Endothelial cell of umbilical vein (primary cell): ENCODE measurements around the gene LPP. TPM values are rescaled to one million over a fixed set of nuclear protein-coding genes. Genes with fewer than 3 reads are reported as not detected.

ENCODE experiments used
- BruUV-seq: library from RNA; stranded (reverse); fragments of 400-500 nt; replicated peaks from 2 replicates; lab custom pipeline; 2021; lab: Mats Ljungman, UMichigan
- CTCF ChIA-PET: fragments of 300-600, 350-600 bp; sonication (Branson Sonifier 250); formaldehyde crosslinking; loops from one replicate; lab custom pipeline; 2021; ENCODE audit warnings: antibody characterized with exemption, inconsistent platforms; lab: Charles Lee
- POLR2A ChIA-PET: fragments of 300-600, 350-600 bp; sonication (Branson Sonifier 250); formaldehyde crosslinking; loops from one replicate; lab custom pipeline; 2021; ENCODE audit warnings: antibody characterized with exemption, inconsistent platforms; lab: Charles Lee
- DNase-seq: peaks from one replicate; pipeline ENCODE4 v3.0.0-alpha.2; 2011; ENCODE audit warnings: low read depth, low spot score
- FAIRE-seq: peaks from 2 replicates; lab custom pipeline; 2011; peaks lifted over from hg19 to GRCh38; lab: Jason Lieb, UNC
- H2AFZ ChIP-seq: 2 replicates; pipeline ENCODE4 v1.6.0; 2012; ENCODE audit warnings: low read depth, low read length, control low read depth, inconsistent platforms
- H3K27ac ChIP-seq: 2 replicates; pipeline ENCODE4 v1.5.1; 2011; ENCODE audit warnings: low read depth, mild to moderate bottlenecking, control low read depth, low read length, moderate library complexity; ENCODE audit not compliant: insufficient read depth
- H3K27me3 ChIP-seq, 2 experiments: 2 replicates each; pipeline versions ENCODE4 v1.6.0 to v1.6.1; 2011; ENCODE audit warnings: low read length in 2 of 2, mixed read lengths in 1 of 2; ENCODE audit not compliant: control insufficient read depth in 2 of 2, insufficient read depth in 2 of 2
- H3K36me3 ChIP-seq, 2 experiments: 2 replicates in 1 of 2; 3 replicates in 1 of 2; pipeline ENCODE4 v1.5.1; 2011; ENCODE audit warnings: low read length in 2 of 2, mild to moderate bottlenecking in 1 of 2, moderate library complexity in 1 of 2; ENCODE audit not compliant: control insufficient read depth in 2 of 2, insufficient read depth in 2 of 2; ENCODE audit errors: extremely low read depth in 1 of 2
- H3K4me1 ChIP-seq: 3 replicates; pipeline ENCODE4 v1.5.1; 2011; ENCODE audit warnings: mild to moderate bottlenecking, low read length; ENCODE audit not compliant: control insufficient read depth, insufficient read depth; ENCODE audit errors: extremely low read depth
- H3K4me2 ChIP-seq: 2 replicates; pipeline ENCODE4 v1.6.1; 2011; ENCODE audit warnings: low read length, control low read depth, mixed read lengths; ENCODE audit not compliant: insufficient read depth
- H3K4me3 ChIP-seq, 3 experiments: fragments of 200-600 bp in 1 of 3; sonication (generic), shearing (Covaris generic) in 1 of 3; replicated peaks in 1 of 3; 2 replicates each; pipeline ENCODE4 v1.5.1; 2011 to 2016; ENCODE audit warnings: control low read depth in 3 of 3, low read length in 3 of 3, mild to moderate bottlenecking in 2 of 3, inconsistent platforms in 1 of 3, low read depth in 1 of 3, moderate library complexity in 1 of 3; ENCODE audit not compliant: insufficient read depth in 1 of 3
- H3K79me2 ChIP-seq: 2 replicates; pipeline ENCODE4 v1.6.0; 2012; ENCODE audit warnings: low read length, inconsistent platforms; ENCODE audit not compliant: control insufficient read depth, insufficient read depth
- H3K9ac ChIP-seq: replicated peaks from 2 replicates; pipeline ENCODE3; 2011; ENCODE audit warnings: low read length, control low read depth; ENCODE audit not compliant: insufficient read depth; ENCODE audit errors: extremely low read depth
- H3K9me1 ChIP-seq: replicated peaks from 3 replicates; pipeline ENCODE4 v1.6.0; 2011; ENCODE audit warnings: mild to moderate bottlenecking, low read length; ENCODE audit not compliant: control insufficient read depth, insufficient read depth; ENCODE audit errors: extremely low read depth
- H3K9me3 ChIP-seq: replicated peaks from 2 replicates; pipeline ENCODE4 v1.5.1; 2012; ENCODE audit warnings: low read length, inconsistent platforms; ENCODE audit not compliant: control insufficient read depth, insufficient read depth
- H4K20me1 ChIP-seq: replicated peaks from 2 replicates; pipeline ENCODE3; 2011; ENCODE audit warnings: mild to moderate bottlenecking, low read length; ENCODE audit not compliant: control insufficient read depth, insufficient read depth; ENCODE audit errors: extremely low read depth
- EZH2 ChIP-seq: IDR thresholded peaks from 2 replicates; pipeline ENCODE4 v1.6.1; 2012; ENCODE audit warnings: borderline replicate concordance, low read depth, mild to moderate bottlenecking, moderate library complexity, low read length, inconsistent platforms; ENCODE audit not compliant: severe bottlenecking
- FOS ChIP-seq: IDR thresholded peaks from 2 replicates; pipeline ENCODE4 v1.6.1; 2011; ENCODE audit warnings: mild to moderate bottlenecking, low read length, moderate library complexity, borderline replicate concordance; ENCODE audit not compliant: insufficient read depth
- GATA2 ChIP-seq: IDR thresholded peaks from 2 replicates; pipeline ENCODE4 v1.7.0; 2011; ENCODE audit warnings: low read depth, mild to moderate bottlenecking, moderate library complexity, mixed read lengths, low read length; ENCODE audit not compliant: insufficient read length, insufficient read depth
- JUN ChIP-seq: IDR thresholded peaks from 2 replicates; pipeline ENCODE4 v1.6.1; 2011; ENCODE audit warnings: borderline replicate concordance, low read depth; ENCODE audit not compliant: insufficient read length, insufficient read depth
- MYC ChIP-seq: IDR thresholded peaks from one replicate; pipeline ENCODE4 v1.6.1; 2011; ENCODE audit warnings: mild to moderate bottlenecking, low read depth, low read length
- POLR2A ChIP-seq: IDR thresholded peaks from 2 replicates; pipeline ENCODE4 v1.6.1; 2012; ENCODE audit warnings: low read depth, mild to moderate bottlenecking, control low read depth, low read length
- POLR2AphosphoS5 ChIP-seq: IDR thresholded peaks from 2 replicates; pipeline ENCODE4 v1.6.1; 2012; ENCODE audit warnings: low read depth, mild to moderate bottlenecking, control low read depth, low read length, moderate library complexity; ENCODE audit not compliant: insufficient read depth
- dilution Hi-C: fragments of 300-500 bp; cut with MboI; formaldehyde crosslinking; loops from one replicate; pipeline ENCODE4 v1.15.0; 2019; ENCODE audit warnings: low sequenced_read_pairs; ENCODE audit not compliant: extremely low pct_ligation_motif_present
- intact Hi-C: fragments of 100-400 bp; cut with micrococcal nuclease; formaldehyde crosslinking; loops from one replicate; pipeline ENCODE4 v1.10.0; 2022
- polyA plus RNA-seq, 4 experiments: library from polyadenylated mRNA; depleted of rRNA in 3 of 4; stranded (reverse) in 3 of 4; unstranded in 1 of 4; fragments of >200 nt; gene quantifications; 2 replicates each; pipeline versions ENCODE4 v1.2.1 to v1.2.3, GENCODE V29; 2011 to 2012; ENCODE audit warnings: missing spikeins in 1 of 4
- total RNA-seq: library from RNA; stranded (reverse); gene quantifications from 2 replicates; pipeline ENCODE4 v1.2.3, GENCODE V29; 2021
- TF ChIP-seq, protein P1 (sequence below): IDR thresholded peaks from 2 replicates; pipeline ENCODE4 v1.6.1; 2011; ENCODE audit not compliant: insufficient read depth, insufficient read length
- TF ChIP-seq, protein P2 (sequence below), 2 donors: IDR thresholded peaks; 1 replicate in 1 of 2; 2 replicates in 1 of 2; pipeline ENCODE4 v1.5.1; 2011; ENCODE audit warnings: low read length in 2 of 2, mild to moderate bottlenecking in 2 of 2, moderate library complexity in 2 of 2, control low read depth in 1 of 2, inconsistent platforms in 1 of 2, low read depth in 1 of 2; ENCODE audit not compliant: insufficient read depth in 1 of 2; ENCODE audit errors: extremely low read depth in 1 of 2

The LPP gene
- total and polyA plus RNA-seq, 2 donors (not counting 3 experiments of a cell fraction or from before 2014, with no cell fraction given), result 16.9 to 153 TPM

DNA sequence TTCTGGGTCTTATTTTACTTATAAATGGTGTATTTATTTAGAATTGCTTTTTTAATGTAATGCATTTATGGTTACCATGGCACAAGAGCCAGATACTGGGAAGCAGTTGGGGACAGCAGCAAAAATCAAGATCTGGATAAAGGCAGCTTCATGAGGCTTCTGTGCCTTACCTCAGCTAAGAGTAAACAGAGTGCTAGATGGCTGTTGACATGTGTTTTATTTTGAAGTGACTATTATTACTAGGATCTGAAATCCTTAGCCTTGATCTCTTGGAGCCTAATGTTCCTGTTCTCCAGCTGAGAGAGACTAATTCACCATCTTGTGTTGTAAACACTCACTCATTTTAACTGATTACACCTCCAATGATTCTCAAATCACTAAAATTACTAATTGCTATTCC is 317.8 kb downstream of the LPP start:
- ChIA-PET POLR2A (no interaction called here), CTCF (interaction anchor here (0.5 to 2.0 kb wide), 5 partner anchors 10 to 732 kb away, joined by 3 to 6 read pairs (median 3); no protein-coding TSS in a partner anchor)
- no peaks in the 10 kb centered on the region for H3K9me1 ChIP-seq
- intact Hi-C loops (no loop called here), dilution Hi-C loops (no loop called here)
- no peak overlapping the region for H2AFZ ChIP-seq
- H3K9me3 ChIP-seq, result no peaks in the 10 kb centered on the region
- H3K79me2 ChIP-seq, result no peaks in the 10 kb centered on the region
- DNase-seq, result no peak
- no peaks in the 10 kb centered on the region for H3K27me3 ChIP-seq
- no peak overlapping the region for H3K4me2 ChIP-seq
- peaks cover 16% of the 10 kb centered on the region for H3K4me1 ChIP-seq
- TF ChIP-seq POLR2A (no peak), MYC (no peak), JUN (no peak), GATA2 (no peak), FOS (no peak), EZH2 (no peak), POLR2AphosphoS5 (no peak)
- TF ChIP-seq, protein P1, sequence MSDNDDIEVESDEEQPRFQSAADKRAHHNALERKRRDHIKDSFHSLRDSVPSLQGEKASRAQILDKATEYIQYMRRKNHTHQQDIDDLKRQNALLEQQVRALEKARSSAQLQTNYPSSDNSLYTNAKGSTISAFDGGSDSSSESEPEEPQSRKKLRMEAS, result no peak
- TF ChIP-seq, protein P2, sequence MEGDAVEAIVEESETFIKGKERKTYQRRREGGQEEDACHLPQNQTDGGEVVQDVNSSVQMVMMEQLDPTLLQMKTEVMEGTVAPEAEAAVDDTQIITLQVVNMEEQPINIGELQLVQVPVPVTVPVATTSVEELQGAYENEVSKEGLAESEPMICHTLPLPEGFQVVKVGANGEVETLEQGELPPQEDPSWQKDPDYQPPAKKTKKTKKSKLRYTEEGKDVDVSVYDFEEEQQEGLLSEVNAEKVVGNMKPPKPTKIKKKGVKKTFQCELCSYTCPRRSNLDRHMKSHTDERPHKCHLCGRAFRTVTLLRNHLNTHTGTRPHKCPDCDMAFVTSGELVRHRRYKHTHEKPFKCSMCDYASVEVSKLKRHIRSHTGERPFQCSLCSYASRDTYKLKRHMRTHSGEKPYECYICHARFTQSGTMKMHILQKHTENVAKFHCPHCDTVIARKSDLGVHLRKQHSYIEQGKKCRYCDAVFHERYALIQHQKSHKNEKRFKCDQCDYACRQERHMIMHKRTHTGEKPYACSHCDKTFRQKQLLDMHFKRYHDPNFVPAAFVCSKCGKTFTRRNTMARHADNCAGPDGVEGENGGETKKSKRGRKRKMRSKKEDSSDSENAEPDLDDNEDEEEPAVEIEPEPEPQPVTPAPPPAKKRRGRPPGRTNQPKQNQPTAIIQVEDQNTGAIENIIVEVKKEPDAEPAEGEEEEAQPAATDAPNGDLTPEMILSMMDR (IDR thresholded peaks at IDR 0.05; ENCODE audit: extremely low read depth in 1 of 2, insufficient read depth in 1 of 2, low read depth in 1 of 2, low read length in 2 of 2), result no peak
- H3K4me3 ChIP-seq, result no peak overlapping the region
- no peaks in the 10 kb centered on the region for H4K20me1 ChIP-seq
- H3K27ac ChIP-seq, result no peak overlapping the region
- no peaks in the 10 kb centered on the region for H3K36me3 ChIP-seq
- FAIRE-seq, result no peak
- no TSS peak for BruUV-seq
- H3K9ac ChIP-seq, result no peak overlapping the region
